HepG2 (cell line): ENCODE data around the gene TAS1R3. TPM values are rescaled to one million over a fixed set of nuclear protein-coding genes. Genes with fewer than 3 reads are reported as not detected.

ENCODE experiments used
- ATAC-seq: fragments of 200-7000 bp; cut with Tn5 transposase; 3 replicates; pipeline ENCODE4 v1.9.1; 2020; ENCODE audit warnings: mild to moderate bottlenecking, moderate library complexity
- BruUV-seq: library from RNA; stranded (reverse); fragments of 400-500 nt; replicated peaks from 2 replicates; lab custom pipeline; 2021; lab: Mats Ljungman, UMichigan
- CTCF ChIA-PET: fragments of 300-600 bp; formaldehyde crosslinking; extraction: SDS; loops from one replicate; lab custom pipeline; 2021; ENCODE audit warnings: low total read pairs, inconsistent platforms, low intra/inter-chr PET ratio; lab: Yijun Ruan, JAX
- POLR2A ChIA-PET: fragments of 350-600 bp; sonication (Branson Sonifier 250); formaldehyde crosslinking; loops from one replicate; lab custom pipeline; 2020; ENCODE audit warnings: antibody characterized with exemption, inconsistent platforms; lab: Yijun Ruan, JAX
- DNase-seq: peaks from one replicate; pipeline ENCODE4 v3.0.0-alpha.2; 2015; ENCODE audit warnings: low spot score
- FAIRE-seq: peaks from 3 replicates; lab custom pipeline; 2011; peaks lifted over from hg19 to GRCh38; lab: Jason Lieb, UNC
- H2AFZ ChIP-seq: one replicate; pipeline ENCODE4 v1.6.1; 2011; ENCODE audit warnings: low read length, inconsistent platforms
- H3K27ac ChIP-seq: fragments of 300-600 bp; 3 replicates; pipeline ENCODE4 v1.8.0; 2011; ENCODE audit warnings: mixed run types, mild to moderate bottlenecking, mixed read lengths, low read length, inconsistent platforms; ENCODE audit not compliant: insufficient read depth; ENCODE audit errors: extremely low read length
- H3K27me3 ChIP-seq, 2 experiments: fragments of 200-600 bp in 1 of 2; 2 replicates in 1 of 2; 3 replicates in 1 of 2; pipeline versions ENCODE4 v1.6.0 to v1.8.0; 2011; ENCODE audit warnings: low read length in 2 of 2, mild to moderate bottlenecking in 2 of 2, moderate library complexity in 2 of 2, inconsistent platforms in 1 of 2; ENCODE audit not compliant: insufficient read depth in 2 of 2, control insufficient read depth in 1 of 2
- H3K36me3 ChIP-seq, 2 experiments: fragments of 200-600 bp in 1 of 2; replicated peaks in 1 of 2; 2 replicates in 1 of 2; 3 replicates in 1 of 2; pipeline versions ENCODE4 v1.5.1 to v1.8.0; 2011; ENCODE audit warnings: low read length in 2 of 2, inconsistent platforms in 1 of 2; ENCODE audit not compliant: insufficient read depth in 2 of 2, control insufficient read depth in 1 of 2
- H3K4me1 ChIP-seq: 2 replicates; pipeline ENCODE4 v1.5.1; 2012; ENCODE audit warnings: low read length, inconsistent platforms; ENCODE audit not compliant: insufficient read depth
- H3K4me2 ChIP-seq: 2 replicates; pipeline ENCODE4 v1.6.0; 2011; ENCODE audit warnings: low read depth, low read length, inconsistent platforms
- H3K4me3 ChIP-seq, 3 experiments: fragments of 200-600 bp in 1 of 3; sonication (generic), shearing (Covaris generic) in 1 of 3; replicated peaks in 1 of 3; 2 replicates each; pipeline ENCODE4 v1.5.1; 2011 to 2016; ENCODE audit warnings: low read length in 3 of 3, inconsistent platforms in 2 of 3, low read depth in 2 of 3, mild to moderate bottlenecking in 2 of 3, control low read depth in 1 of 3, mixed read lengths in 1 of 3; ENCODE audit not compliant: insufficient read depth in 1 of 3
- H3K79me2 ChIP-seq: one replicate; pipeline ENCODE4 v1.6.1; 2011; ENCODE audit warnings: low read length, inconsistent platforms; ENCODE audit not compliant: insufficient read depth
- H3K9ac ChIP-seq: 2 replicates; pipeline ENCODE4 v1.6.0; 2011; ENCODE audit warnings: mild to moderate bottlenecking, low read depth, low read length, inconsistent platforms; ENCODE audit not compliant: insufficient read depth
- H3K9me3 ChIP-seq: 2 replicates; pipeline ENCODE4 v1.5.1; 2012; ENCODE audit warnings: mild to moderate bottlenecking, low read length
- H4K20me1 ChIP-seq: 2 replicates; pipeline ENCODE4 v1.6.0; 2011; ENCODE audit warnings: inconsistent platforms, mild to moderate bottlenecking, low read length, moderate library complexity; ENCODE audit not compliant: insufficient read depth
- DNMT1 ChIP-seq: sonication (generic); formaldehyde crosslinking; IDR thresholded peaks from 2 replicates; pipeline ENCODE4 v1.5.1; 2020; ENCODE audit warnings: mild to moderate bottlenecking, missing genetic modification reagents
- FOXP1 ChIP-seq, 2 experiments: fragments of 450-650 bp in 1 of 2; IDR thresholded peaks; 2 replicates each; pipeline ENCODE4 v1.6.1; 2017 to 2018; ENCODE audit warnings: antibody characterized with exemption in 1 of 2
- HES4 ChIP-seq: sonication (generic); formaldehyde crosslinking; IDR thresholded peaks from 2 replicates; pipeline ENCODE4 v1.9.0; 2021; ENCODE audit warnings: mild to moderate bottlenecking, missing genetic modification reagents, borderline replicate concordance
- IKZF1 ChIP-seq: fragments of 450-650 bp; IDR thresholded peaks from 2 replicates; pipeline ENCODE4 v1.7.1; 2016
- KLF11 ChIP-seq: IDR thresholded peaks from 2 replicates; pipeline ENCODE4 v1.6.1; 2016; ENCODE audit warnings: missing compliant biosample characterization
- MYC ChIP-seq: sonication (generic); formaldehyde crosslinking; IDR thresholded peaks from 2 replicates; pipeline ENCODE4 v1.9.0; 2021; ENCODE audit warnings: missing genetic modification reagents, borderline replicate concordance
- NRL ChIP-seq: sonication (generic); formaldehyde crosslinking; IDR thresholded peaks from 2 replicates; pipeline ENCODE4 v1.5.0; 2020; ENCODE audit warnings: missing genetic modification reagents, mild to moderate bottlenecking, moderate library complexity, borderline replicate concordance
- TEAD2 ChIP-seq: sonication (generic); formaldehyde crosslinking; IDR thresholded peaks from 2 replicates; pipeline ENCODE4 v1.9.0; 2021; ENCODE audit warnings: missing genetic modification reagents
- YY1 ChIP-seq: IDR thresholded peaks from 2 replicates; pipeline ENCODE4 v1.6.1; 2011; ENCODE audit warnings: low read length, low read depth, moderate library complexity, mild to moderate bottlenecking; ENCODE audit not compliant: insufficient read depth, insufficient replicate concordance
- ZBTB38 ChIP-seq: sonication (generic); formaldehyde crosslinking; IDR thresholded peaks from 2 replicates; pipeline ENCODE4 v1.5.1; 2020; ENCODE audit warnings: mild to moderate bottlenecking, missing genetic modification reagents
- ZFX ChIP-seq: sonication (generic); formaldehyde crosslinking; IDR thresholded peaks from 2 replicates; pipeline ENCODE4 v1.4.0; 2020; ENCODE audit warnings: mild to moderate bottlenecking, low read depth, missing genetic modification reagents, moderate library complexity
- ZIK1 ChIP-seq: sonication (generic); formaldehyde crosslinking; IDR thresholded peaks from 2 replicates; pipeline ENCODE4 v1.5.0; 2020; ENCODE audit warnings: mild to moderate bottlenecking, low read depth, missing genetic modification reagents, borderline replicate concordance
- ZNF136 ChIP-seq: sonication (generic); formaldehyde crosslinking; IDR thresholded peaks from 2 replicates; pipeline ENCODE4 v1.8.1; 2022; ENCODE audit warnings: low read depth, mild to moderate bottlenecking, moderate library complexity, missing genetic modification reagents
- ZNF468 ChIP-seq: sonication (generic); formaldehyde crosslinking; IDR thresholded peaks from 2 replicates; pipeline ENCODE4 v1.8.0; 2022; ENCODE audit warnings: mild to moderate bottlenecking, moderate library complexity, missing genetic modification reagents
- ZNF546 ChIP-seq: sonication (generic); formaldehyde crosslinking; conservative IDR thresholded peaks from 2 replicates; pipeline ENCODE4 v1.8.1; 2023; ENCODE audit warnings: mild to moderate bottlenecking, missing genetic modification reagents
- ZNF572 ChIP-seq: sonication (generic); formaldehyde crosslinking; IDR thresholded peaks from 2 replicates; pipeline ENCODE4 v1.5.1; 2020; ENCODE audit warnings: mild to moderate bottlenecking, missing genetic modification reagents
- ZNF782 ChIP-seq: sonication (generic); formaldehyde crosslinking; IDR thresholded peaks from 2 replicates; pipeline ENCODE4 v1.4.0; 2020; ENCODE audit warnings: missing genetic modification reagents, mild to moderate bottlenecking, borderline replicate concordance
- WGBS: methylation state at CpG from one replicate; pipeline ENCODE4 v1.1.6; 2017; ENCODE audit warnings: low lambda C conversion rate; 5-methylcytosine and 5-hydroxymethylcytosine counted together
- in situ Hi-C: cut with HindIII; loops from 2 replicates; pipeline ENCODE4 v1.10.0; 2017; ENCODE audit warnings: low pct_unique_long_range_greater_than_20kb; ENCODE audit not compliant: extremely low pct_ligation_motif_present
- intact Hi-C: fragments of 100-400 bp; cut with micrococcal nuclease; formaldehyde crosslinking; loops from one replicate; pipeline ENCODE4 v1.10.0; 2022; ENCODE audit not compliant: unreplicated experiment
- polyA plus RNA-seq, 8 experiments: library from polyadenylated mRNA; depleted of rRNA in 3 of 8; stranded (reverse) in 7 of 8; unstranded in 1 of 8; fragments of >200 nt; fragmentation: Illumina TruSeq in 4 of 8; extraction: Trizol in 4 of 8; gene quantifications; 2 replicates each; pipeline versions ENCODE4 v1.2.1 to v1.2.3, GENCODE V29; 2011 to 2016; ENCODE audit warnings: low read depth in 4 of 8, missing spikeins in 1 of 8, mixed read lengths in 1 of 8; ENCODE audit not compliant: insufficient read depth in 1 of 8
- total RNA-seq, 5 experiments: library from RNA; depleted of rRNA; stranded (reverse); fragments of >200 nt; fragmentation: Illumina TruSeq; extraction: Trizol; gene quantifications; 2 replicates each; pipeline ENCODE4 v1.2.3, GENCODE V29; 2016; ENCODE audit warnings: low read depth in 1 of 5
- TF ChIP-seq, protein P1 (sequence below): sonication (generic); formaldehyde crosslinking; IDR thresholded peaks from 2 replicates; pipeline ENCODE4 v1.8.0; 2022; ENCODE audit warnings: mild to moderate bottlenecking, missing genetic modification reagents, moderate library complexity
- TF ChIP-seq, protein P2 (sequence below): sonication (generic); formaldehyde crosslinking; conservative IDR thresholded peaks from 2 replicates; pipeline ENCODE4 v1.5.0; 2020; ENCODE audit warnings: missing genetic modification reagents

The TAS1R3 gene
- total and polyA plus RNA-seq, 2 of the 13 experiments (the other 11 are each of a cell fraction or from before 2014, with no cell fraction given), result 0.13 to 0.15 TPM

DNA sequence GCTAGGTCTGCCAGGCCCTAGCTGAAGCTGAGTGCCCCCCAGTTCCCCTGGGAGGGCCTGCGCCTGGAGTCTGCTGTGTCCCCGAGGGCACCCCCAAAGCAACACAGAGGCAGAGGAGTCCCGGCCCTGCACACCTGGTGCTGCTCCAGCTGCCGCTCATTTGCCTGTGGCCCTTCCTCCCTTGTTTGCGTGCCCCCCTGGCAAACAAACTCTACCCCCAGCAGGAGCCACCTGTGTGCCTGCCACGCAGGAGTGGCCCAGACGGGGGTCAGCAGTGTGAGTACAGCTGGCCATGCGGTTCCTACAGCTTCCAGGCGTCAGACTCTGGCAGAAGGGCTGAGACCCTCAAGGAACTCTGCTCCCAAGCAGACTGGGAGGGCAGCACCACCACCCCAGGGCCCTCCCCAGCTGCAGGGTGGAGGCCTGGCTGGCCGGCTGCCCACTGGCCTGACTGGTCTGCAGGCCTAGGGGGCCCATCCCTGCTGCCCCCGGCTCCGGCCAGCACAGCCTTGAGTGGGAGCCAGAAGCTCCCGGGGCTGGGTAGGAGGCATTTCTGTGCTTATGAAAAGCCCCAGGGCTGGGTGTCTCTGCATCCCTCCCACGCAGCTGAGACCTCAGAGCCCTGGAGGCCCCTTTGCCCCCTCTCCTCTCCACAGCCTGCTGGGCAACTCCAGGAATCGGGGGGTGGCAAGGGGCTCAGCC, 563 bp upstream of the TAS1R3 start (continued):
- TF ChIP-seq NRL, result no peak
- no peak for TF ChIP-seq TEAD2 (CRISPR knock-in tag)

DNA sequence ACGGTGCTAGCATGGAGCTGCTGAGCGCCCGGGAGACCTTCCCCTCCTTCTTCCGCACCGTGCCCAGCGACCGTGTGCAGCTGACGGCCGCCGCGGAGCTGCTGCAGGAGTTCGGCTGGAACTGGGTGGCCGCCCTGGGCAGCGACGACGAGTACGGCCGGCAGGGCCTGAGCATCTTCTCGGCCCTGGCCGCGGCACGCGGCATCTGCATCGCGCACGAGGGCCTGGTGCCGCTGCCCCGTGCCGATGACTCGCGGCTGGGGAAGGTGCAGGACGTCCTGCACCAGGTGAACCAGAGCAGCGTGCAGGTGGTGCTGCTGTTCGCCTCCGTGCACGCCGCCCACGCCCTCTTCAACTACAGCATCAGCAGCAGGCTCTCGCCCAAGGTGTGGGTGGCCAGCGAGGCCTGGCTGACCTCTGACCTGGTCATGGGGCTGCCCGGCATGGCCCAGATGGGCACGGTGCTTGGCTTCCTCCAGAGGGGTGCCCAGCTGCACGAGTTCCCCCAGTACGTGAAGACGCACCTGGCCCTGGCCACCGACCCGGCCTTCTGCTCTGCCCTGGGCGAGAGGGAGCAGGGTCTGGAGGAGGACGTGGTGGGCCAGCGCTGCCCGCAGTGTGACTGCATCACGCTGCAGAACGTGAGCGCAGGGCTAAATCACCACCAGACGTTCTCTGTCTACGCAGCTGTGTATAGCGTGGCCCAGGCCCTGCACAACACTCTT, 1.1 kb downstream of the TAS1R3 start:
- FAIRE-seq (no peak), DNase-seq (no peak), ATAC-seq (peak; percentile 16)
- peaks cover 0 to 3% of the 10 kb centered on the region in 2 experiments; a peak in 2 of 5 replicates for H3K36me3 ChIP-seq
- peaks cover 7% of the 10 kb centered on the region; the same call in 1 of the 2 replicates for H4K20me1 ChIP-seq
- intact Hi-C loops (no loop called here), in situ Hi-C loops (no loop called here)
- POLR2A ChIA-PET, result interaction anchor here (1.0 to 1.8 kb wide), 2 partner anchors 12 to 16 kb away, joined by 6 to 7 read pairs; no protein-coding TSS in a partner anchor
- no TSS peak for BruUV-seq
- no peak overlapping the region; the same call in 1 of the 2 replicates for H3K4me2 ChIP-seq
- no peak overlapping the region for H2AFZ ChIP-seq
- H3K27ac ChIP-seq, result no peak overlapping the region
- H3K9ac ChIP-seq, result no peak overlapping the region
- no CpG with 5 or more reads among the region's 57 CpGs for WGBS
- CTCF ChIA-PET, result no interaction called here
- no peaks in the 10 kb centered on the region for H3K9me3 ChIP-seq
- H3K79me2 ChIP-seq, result no peaks in the 10 kb centered on the region
- H3K27me3 ChIP-seq, result 0 out of 5 replicates have a peak, but pooled peaks cover 0 to 4% of the 10 kb centered on the region in 2 experiments
- H3K4me3 ChIP-seq, result no peak overlapping the region
- H3K4me1 ChIP-seq, result peaks cover 24% of the 10 kb centered on the region
- TF ChIP-seq MYC (CRISPR knock-in tag) (no peak), FOXP1 (IDR thresholded peaks at IDR 0.05) (no peak), FOXP1 (CRISPR knock-in tag; IDR thresholded peaks at IDR 0.05) (no peak), IKZF1 (no peak), HES4 (no peak), ZNF546 (no peak), KLF11 (CRISPR knock-in tag) (no peak), DNMT1 (CRISPR knock-in tag) (no peak), ZIK1 (CRISPR knock-in tag) (no peak), ZBTB38 (CRISPR knock-in tag) (peak; percentile 22; the same call in 1 of the 2 replicates), YY1 (no peak), ZFX (CRISPR knock-in tag) (0 out of 2 replicates have a peak, but pooled peaks have one; percentile 16), ZNF136 (no peak), ZNF468 (CRISPR knock-in tag) (0 out of 2 replicates have a peak, but pooled peaks have one; percentile 38), ZNF782 (no peak), ZNF572 (CRISPR knock-in tag) (no peak)
- TF ChIP-seq, protein P1, sequence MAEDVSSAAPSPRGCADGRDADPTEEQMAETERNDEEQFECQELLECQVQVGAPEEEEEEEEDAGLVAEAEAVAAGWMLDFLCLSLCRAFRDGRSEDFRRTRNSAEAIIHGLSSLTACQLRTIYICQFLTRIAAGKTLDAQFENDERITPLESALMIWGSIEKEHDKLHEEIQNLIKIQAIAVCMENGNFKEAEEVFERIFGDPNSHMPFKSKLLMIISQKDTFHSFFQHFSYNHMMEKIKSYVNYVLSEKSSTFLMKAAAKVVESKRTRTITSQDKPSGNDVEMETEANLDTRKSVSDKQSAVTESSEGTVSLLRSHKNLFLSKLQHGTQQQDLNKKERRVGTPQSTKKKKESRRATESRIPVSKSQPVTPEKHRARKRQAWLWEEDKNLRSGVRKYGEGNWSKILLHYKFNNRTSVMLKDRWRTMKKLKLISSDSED (CRISPR knock-in tag), result no peak
- TF ChIP-seq, protein P2, sequence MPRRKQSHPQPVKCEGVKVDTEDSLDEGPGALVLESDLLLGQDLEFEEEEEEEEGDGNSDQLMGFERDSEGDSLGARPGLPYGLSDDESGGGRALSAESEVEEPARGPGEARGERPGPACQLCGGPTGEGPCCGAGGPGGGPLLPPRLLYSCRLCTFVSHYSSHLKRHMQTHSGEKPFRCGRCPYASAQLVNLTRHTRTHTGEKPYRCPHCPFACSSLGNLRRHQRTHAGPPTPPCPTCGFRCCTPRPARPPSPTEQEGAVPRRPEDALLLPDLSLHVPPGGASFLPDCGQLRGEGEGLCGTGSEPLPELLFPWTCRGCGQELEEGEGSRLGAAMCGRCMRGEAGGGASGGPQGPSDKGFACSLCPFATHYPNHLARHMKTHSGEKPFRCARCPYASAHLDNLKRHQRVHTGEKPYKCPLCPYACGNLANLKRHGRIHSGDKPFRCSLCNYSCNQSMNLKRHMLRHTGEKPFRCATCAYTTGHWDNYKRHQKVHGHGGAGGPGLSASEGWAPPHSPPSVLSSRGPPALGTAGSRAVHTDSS (CRISPR knock-in tag), result no peak
